SK-N-SH (cell line): Measurements from ENCODE around the gene AUTS2. TPM values are rescaled to one million over a fixed set of nuclear protein-coding genes. Genes with fewer than 3 reads are reported as not detected.
A peak's percentile ranks its signal among the peaks of the same experiment; 100 is the strongest.

ENCODE experiments used
- EP300 ChIP-seq, 2 experiments: IDR thresholded peaks; 2 replicates each; pipeline versions ENCODE4 v1.4.0 to v1.6.1; 2012; ENCODE audit warnings: borderline replicate concordance in 1 of 2, low read depth in 1 of 2, low read length in 1 of 2
- EZH2phosphoT487 ChIP-seq: fragments of 200-600 bp; sonication (generic); IDR thresholded peaks from 2 replicates; pipeline ENCODE4 v1.6.1; 2017; ENCODE audit warnings: low read depth, mixed run types, mild to moderate bottlenecking, antibody characterized with exemption, moderate library complexity, borderline replicate concordance
- FOSL2 ChIP-seq: IDR thresholded peaks from 2 replicates; pipeline ENCODE4 v1.4.0; 2012; ENCODE audit warnings: low read depth, mild to moderate bottlenecking, moderate library complexity, borderline replicate concordance
- GABPA ChIP-seq: IDR thresholded peaks from 2 replicates; pipeline ENCODE4 v1.4.0; 2012; ENCODE audit warnings: low read depth, mild to moderate bottlenecking
- GATA2 ChIP-seq: sonication (generic); formaldehyde crosslinking; IDR thresholded peaks from 2 replicates; pipeline ENCODE4 v1.5.0; 2020; ENCODE audit warnings: mild to moderate bottlenecking, missing genetic modification reagents
- IRF3 ChIP-seq: fragments of 150-350 bp; IDR thresholded peaks from 2 replicates; pipeline ENCODE4 v1.6.1; 2016; ENCODE audit warnings: mild to moderate bottlenecking, low read depth, low read length
- MEF2A ChIP-seq: IDR thresholded peaks from 2 replicates; pipeline ENCODE4 v1.4.0; 2012; ENCODE audit warnings: low read depth, borderline replicate concordance
- NFIC ChIP-seq: IDR thresholded peaks from 2 replicates; pipeline ENCODE4 v1.4.0; 2012; ENCODE audit warnings: borderline replicate concordance
- RCOR1 ChIP-seq: fragments of 150-350 bp; IDR thresholded peaks from 2 replicates; pipeline ENCODE4 v1.6.1; 2017; ENCODE audit warnings: antibody characterized with exemption, low read length
- REST ChIP-seq: IDR thresholded peaks from 2 replicates; pipeline ENCODE4 v1.6.1; 2012; ENCODE audit warnings: mild to moderate bottlenecking, low read depth, low read length, moderate library complexity
- RXRA ChIP-seq: IDR thresholded peaks from 2 replicates; pipeline ENCODE4 v1.4.0; 2012; ENCODE audit warnings: low read depth, mild to moderate bottlenecking, borderline replicate concordance
- SIN3A ChIP-seq: IDR thresholded peaks from 2 replicates; pipeline ENCODE4 v1.6.1; 2012; ENCODE audit warnings: low read depth, mild to moderate bottlenecking, low read length, moderate library complexity, borderline replicate concordance
- TEAD4 ChIP-seq: IDR thresholded peaks from 2 replicates; pipeline ENCODE4 v1.4.0; 2012; ENCODE audit warnings: mild to moderate bottlenecking, borderline replicate concordance; ENCODE audit not compliant: insufficient read depth
- ZBTB33 ChIP-seq: IDR thresholded peaks from 2 replicates; pipeline ENCODE4 v1.4.0; 2012; ENCODE audit warnings: low read depth, borderline replicate concordance
- polyA plus RNA-seq, 3 experiments: library from polyadenylated mRNA; depleted of rRNA; stranded (reverse); fragments of >200 nt; gene quantifications; 2 replicates each; pipeline ENCODE4 v1.2.3, GENCODE V29; 2012

The AUTS2 gene
- polyA plus RNA-seq, 1 of the 3 experiments (the other 2 are of a cell fraction) = 15.6 TPM

GRCh38 chr7:69817841-69818635, 219.8 kb downstream of the AUTS2 start (continued):
- TF ChIP-seq GABPA = no peak
- peak in 1 of 2 experiments; percentile 92; a peak in 2 of 4 replicates for TF ChIP-seq EP300 (IDR thresholded peaks at IDR 0.05; ENCODE audit: borderline replicate concordance in 1 of 2, low read depth in 1 of 2, low read length in 1 of 2)
- TF ChIP-seq REST = no peak
- TF ChIP-seq TEAD4 = no peak
- TF ChIP-seq SIN3A = no peak
- TF ChIP-seq NFIC = no peak
- no peak for TF ChIP-seq MEF2A
- peak; percentile 68; the same call in 1 of the 2 replicates for TF ChIP-seq RCOR1
- peak; percentile 83 for TF ChIP-seq GATA2
- TF ChIP-seq RXRA = no peak
- no peak for TF ChIP-seq EZH2phosphoT487
- TF ChIP-seq FOSL2 = no peak
- TF ChIP-seq IRF3 = no peak
- no peak for TF ChIP-seq ZBTB33
